DMS 273 (cell line): ENCODE results near the gene RASGEF1B.
"Not testable (repeated sequence)": the region's sequence is repeated elsewhere in the genome, so short reads cannot be mapped to it uniquely, and the experiment has no call there.

ENCODE experiments used
- DNase-seq: peaks from one replicate; lab custom pipeline; 2025; ENCODE audit not compliant: unreplicated experiment; lab: John Stamatoyannopoulos, UW

Gene RASGEF1B

GRCh38 chr4:81498551-81499099, 26.9 kb upstream of the RASGEF1B start:
- DNase-seq: no peak

- DNase-seq: no peak
These were observed 26.3 kb upstream of the RASGEF1B start for GRCh38 chr4:81498046-81498445.

GRCh38 chr4:81495345-81495744, 23.6 kb upstream of the RASGEF1B start:
- DNase-seq: no peak

GRCh38 chr4:81494031-81494431, 22.3 kb upstream of the RASGEF1B start:
- DNase-seq: no peak

GRCh38 chr4:81492606-81493230, 21.0 kb upstream of the RASGEF1B start:
- DNase-seq: no peak

- no peak for DNase-seq
These were observed 20.2 kb upstream of the RASGEF1B start for GRCh38 chr4:81491943-81492342.

GRCh38 chr4:81490403-81491160, 18.9 kb upstream of the RASGEF1B start:
- no peak for DNase-seq

GRCh38 chr4:81486502-81486901, 14.8 kb upstream of the RASGEF1B start:
- DNase-seq: no peak

GRCh38 chr4:81485310-81485980, 13.7 kb upstream of the RASGEF1B start:
- no peak for DNase-seq

GRCh38 chr4:81482326-81482725, 10.6 kb upstream of the RASGEF1B start:
- DNase-seq: no peak

GRCh38 chr4:81481151-81481550, 9.4 kb upstream of the RASGEF1B start:
- no peak for DNase-seq

GRCh38 chr4:81479573-81479972, 7.9 kb upstream of the RASGEF1B start:
- not testable (repeated sequence) for DNase-seq

- DNase-seq: peak; percentile 2
These were observed 1.9 kb upstream of the RASGEF1B start for GRCh38 chr4:81473331-81474265.

GRCh38 chr4:81472281-81473182, 825 bp upstream of the RASGEF1B start:
- peak; percentile 79 for DNase-seq

- no peak for DNase-seq
These were observed 464 bp downstream of the RASGEF1B start for GRCh38 chr4:81471298-81471587.

- DNase-seq: peak; percentile 62
These were observed 1.0 kb downstream of the RASGEF1B start for GRCh38 chr4:81470456-81471297.

- peak; percentile 23 for DNase-seq
These were observed 1.8 kb downstream of the RASGEF1B start for GRCh38 chr4:81469781-81470455.

- DNase-seq: peak; percentile 16
These were observed 3.0 kb downstream of the RASGEF1B start for GRCh38 chr4:81468678-81469077.

GRCh38 chr4:81467672-81467964, 4.1 kb downstream of the RASGEF1B start:
- DNase-seq: no peak
